GM18526 (cell line): ENCODE results near the gene MEA1.

ENCODE experiments used
- POLR2A ChIP-seq: IDR thresholded peaks from 3 replicates; pipeline ENCODE4 v1.6.1; 2011; ENCODE audit not compliant: insufficient read length; ENCODE audit errors: extremely low read depth

The MEA1 gene

DNA sequence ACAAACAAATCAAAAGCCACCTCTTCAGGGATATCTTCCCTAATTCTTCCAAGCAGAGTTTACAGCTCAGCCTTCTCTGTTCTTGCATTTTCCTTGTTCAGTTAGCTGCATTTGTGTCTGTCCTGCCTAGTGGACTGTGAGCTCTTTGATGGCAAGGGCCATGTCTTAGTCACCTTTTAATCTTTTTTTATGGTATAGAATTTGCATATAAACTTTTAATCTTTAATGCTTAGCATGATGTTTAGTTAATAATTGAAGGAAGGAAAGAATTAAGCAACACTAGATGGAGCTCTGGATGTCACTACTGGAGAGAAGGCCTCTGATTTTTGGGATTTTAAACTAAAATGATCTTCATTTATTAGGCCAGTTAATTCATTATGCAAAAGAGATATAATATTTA, 17.2 kb downstream of the MEA1 start:
- no peak for TF ChIP-seq POLR2A

DNA sequence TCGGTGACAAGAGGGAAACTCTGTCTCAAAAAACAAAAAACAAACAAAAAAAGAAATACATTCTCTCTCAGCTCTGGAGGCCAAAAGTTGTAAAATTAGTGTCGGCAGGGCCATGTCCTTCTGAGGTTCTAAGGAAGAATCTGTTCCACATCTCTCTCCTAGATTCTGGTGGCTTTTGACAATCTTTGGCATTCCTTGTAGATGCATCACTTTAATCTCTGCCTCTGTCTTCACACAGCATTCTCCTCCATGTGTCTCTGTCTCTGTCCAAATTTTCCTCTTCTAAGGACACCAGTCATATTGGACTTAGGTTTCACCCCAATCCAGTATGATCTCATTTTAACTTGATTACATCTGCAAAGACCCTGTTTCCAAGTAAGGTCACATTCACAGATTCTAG, 20.3 kb downstream of the MEA1 start:
- TF ChIP-seq POLR2A = no peak

DNA sequence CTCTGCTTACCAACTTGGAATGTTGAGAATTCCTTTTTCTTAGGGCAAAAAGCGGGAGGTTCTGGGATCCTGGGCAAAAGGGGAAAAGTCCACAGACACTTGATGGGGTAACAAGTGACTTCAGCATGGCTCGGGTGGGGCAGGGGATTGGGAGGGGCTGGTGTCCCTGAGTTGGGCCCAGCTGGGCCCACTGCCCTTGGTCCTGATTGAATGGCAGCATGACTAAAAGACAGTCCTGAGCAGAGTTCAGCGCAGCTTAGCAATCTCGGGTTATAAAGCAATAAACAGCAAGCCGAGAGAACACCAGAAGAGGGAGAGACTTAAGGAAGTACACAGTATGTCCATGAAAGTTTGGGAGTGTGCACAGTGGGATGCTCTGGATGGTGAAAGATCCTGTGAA, 23.8 kb downstream of the MEA1 start:
- no peak for TF ChIP-seq POLR2A

DNA sequence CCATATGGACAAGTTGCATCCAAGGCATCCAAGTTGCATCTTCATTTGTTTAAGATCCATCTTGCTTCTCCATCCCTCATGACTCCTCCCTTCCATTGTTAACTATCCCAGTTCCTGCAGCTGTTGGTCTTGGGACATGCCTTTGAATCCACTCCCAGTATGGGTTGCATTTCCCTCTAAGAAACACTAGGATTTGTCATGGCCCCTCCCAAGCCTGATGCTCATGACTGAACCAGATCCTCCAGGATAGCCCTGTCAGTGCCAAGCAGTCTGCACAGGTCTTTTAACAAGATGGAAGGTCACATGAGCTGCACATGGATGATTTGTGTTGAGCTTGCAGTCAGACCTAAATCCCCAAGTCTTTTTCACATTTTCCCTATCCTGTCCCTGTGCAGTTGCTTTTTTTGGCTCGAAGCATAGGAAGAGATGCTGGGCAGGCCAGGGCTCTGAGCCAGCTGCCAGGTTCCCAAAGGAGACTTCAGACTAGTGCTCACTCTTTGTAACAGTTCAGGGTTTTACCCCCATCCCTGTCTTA, 25.2 kb downstream of the MEA1 start:
- TF ChIP-seq POLR2A = no peak

DNA sequence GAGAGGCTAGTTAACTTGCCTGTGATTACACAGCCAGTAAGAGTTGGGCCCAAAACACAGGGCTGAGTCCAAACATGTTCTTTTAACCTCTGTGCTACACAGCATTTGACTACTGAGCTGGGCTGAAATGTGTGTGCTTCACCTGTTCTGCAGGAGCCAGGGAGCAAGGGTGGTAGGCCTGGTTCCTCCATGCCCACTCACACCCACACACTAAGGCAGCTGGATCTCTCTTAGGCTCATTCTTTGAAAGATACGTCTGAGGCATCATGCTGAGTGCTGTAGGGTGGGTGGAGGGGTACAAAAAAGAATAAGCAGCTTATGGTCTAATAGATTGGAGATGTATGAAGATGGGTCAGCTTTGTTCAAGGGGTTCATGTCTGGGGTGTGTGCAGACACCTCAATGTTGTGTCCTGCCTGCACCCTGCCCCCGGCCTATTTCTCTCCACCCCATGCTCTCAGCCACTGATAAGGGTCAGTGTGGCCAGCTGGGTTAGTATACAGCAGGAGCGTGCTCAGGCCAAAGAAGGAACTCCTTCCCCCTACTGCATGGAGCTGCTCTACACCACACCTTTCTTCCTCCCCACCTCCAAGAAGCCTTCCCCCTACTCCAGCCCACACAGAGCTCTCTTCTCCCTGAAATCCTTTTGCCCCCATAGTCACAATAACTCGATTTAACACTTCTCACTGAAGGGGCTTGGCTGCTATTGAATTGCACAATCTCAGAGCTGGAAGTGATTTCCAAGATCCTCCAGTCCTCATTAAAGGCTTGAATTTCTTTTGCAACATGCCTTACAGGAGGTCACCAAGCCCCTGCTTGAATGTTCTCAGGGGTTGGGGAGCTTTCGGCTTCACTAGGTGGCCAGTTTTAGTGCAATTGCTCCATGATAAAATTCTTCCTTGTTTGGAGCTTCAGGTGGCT, 26.0 kb downstream of the MEA1 start:
- no peak for TF ChIP-seq POLR2A

DNA sequence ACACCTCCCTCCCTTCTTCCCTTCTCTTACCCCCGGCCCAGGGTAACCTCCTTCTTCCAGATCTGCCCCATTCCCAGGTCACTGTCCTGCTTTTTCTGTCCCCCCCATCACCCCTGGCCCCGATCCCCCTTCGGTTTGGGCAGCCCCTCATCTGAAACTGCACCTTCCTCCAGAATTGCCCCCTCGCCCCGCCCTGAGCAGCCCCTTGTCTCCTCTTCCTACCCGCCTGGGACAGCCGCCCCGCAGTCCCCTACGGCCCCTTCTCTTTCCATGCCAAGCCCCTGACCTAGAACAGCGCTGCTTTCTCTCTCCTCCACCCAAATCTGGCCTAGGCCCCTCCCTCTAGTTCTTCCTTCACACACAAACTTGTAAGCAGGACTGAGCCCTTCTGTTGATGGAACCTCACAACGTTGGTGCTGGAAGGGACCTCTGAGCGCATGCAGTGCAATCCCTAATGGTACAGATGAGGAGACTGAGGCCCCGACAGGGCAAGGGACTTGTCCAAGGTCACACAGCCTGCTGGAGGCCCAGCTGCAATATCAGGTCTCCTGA, 28.7 kb downstream of the MEA1 start:
- no peak for TF ChIP-seq POLR2A

DNA sequence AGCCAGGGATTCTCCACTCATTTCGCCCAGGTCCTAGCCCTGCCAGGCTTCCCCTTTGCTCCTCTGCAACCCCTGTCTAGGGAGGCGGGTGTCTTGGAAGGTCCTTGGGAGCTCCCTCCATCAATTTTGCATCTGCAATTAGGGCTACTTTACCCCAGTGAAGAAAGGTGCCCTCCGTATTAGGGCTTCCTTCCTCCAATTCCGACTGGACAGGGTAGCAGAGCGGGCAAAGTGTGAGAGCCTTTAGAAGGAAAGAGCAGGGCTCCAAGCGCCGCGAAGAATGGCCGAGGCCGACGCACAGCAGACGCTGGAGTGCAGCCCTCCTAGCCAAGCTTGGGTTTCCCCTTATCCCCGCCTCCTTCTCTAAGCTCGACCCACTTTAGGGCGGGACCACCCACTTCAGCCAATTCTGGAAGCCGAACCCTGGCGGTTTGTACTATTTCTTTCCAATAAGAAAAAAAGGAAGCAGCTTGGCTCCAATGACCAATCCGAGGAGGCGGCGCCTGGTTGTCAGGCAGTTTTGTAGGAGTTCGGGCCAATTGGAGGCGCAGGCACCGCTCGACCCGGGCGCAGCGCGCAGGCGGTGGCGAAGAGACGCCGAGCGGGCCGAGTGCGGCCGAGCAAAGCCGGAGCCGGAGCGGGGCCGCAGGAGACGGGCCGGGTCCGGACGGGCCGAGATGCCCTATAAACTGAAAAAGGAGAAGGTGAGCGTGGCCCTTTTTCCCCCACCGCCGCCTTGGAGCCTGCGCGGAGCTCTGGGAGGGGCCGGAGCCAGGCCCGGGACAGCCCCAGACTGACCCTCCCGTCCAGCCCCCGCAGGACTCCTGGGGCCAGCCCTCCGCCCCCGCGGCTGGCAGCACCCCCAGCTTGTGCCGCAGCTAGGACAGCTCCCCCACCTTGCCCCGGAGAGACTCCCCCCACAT, 29.5 kb downstream of the MEA1 start, which contains the start of gene PPP2R5D:
PPP2R5D (plus strand) TSS at position 570 of the 923 bp plus-strand sequence; CDS start at position 678, 108 bp downstream.
- peak; percentile 91 for TF ChIP-seq POLR2A

DNA sequence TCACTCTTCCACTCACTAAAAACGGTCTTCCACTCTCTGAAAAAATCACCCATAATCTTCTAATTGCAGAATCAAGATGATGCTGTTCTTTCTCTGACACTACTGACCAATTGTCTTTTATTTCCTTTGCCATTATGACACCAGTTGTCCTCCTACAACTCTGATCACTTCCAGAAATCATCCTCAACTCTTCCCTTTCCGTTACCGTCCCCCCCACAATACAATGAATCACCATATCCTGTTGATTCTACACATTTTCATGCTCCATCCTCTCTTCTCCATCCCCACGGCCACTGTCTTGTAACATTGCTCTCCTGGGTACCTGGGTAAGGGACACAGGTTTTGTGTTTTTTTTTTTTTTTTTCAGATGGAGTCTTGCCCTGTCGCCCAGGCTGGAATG, 31.9 kb downstream of the MEA1 start:
- no peak for TF ChIP-seq POLR2A

DNA sequence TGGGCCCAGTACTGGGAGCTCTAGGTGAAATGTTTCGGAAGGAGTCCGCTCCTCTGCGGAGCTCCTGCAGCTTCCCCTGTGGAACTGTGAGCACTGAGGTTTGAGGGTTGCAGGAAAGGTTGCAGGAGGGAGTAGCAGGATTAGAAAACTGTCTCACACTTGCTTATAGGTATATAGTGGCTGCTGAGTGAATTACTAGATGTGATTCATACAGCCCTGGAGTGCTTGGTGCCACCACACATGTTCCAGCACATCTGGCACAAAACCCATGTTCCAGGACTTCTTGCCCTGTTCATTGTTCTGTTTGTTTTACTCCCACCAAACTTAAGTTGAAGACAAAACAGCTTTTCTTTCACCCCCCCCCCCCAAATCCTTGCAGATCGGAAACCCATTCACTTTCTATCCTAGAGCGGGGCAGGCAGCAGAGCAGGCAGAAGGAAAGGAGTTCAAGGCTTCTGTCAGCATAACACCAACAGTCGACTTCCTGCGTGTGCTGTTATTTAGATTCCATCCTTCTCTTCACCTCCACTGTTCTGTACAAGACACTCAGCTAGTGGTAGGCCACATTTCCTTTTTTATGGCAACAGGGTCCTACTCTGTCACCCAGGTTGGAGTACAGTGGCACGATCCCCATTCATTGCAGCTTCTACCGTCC, 34.1 kb downstream of the MEA1 start:
- no peak for TF ChIP-seq POLR2A

DNA sequence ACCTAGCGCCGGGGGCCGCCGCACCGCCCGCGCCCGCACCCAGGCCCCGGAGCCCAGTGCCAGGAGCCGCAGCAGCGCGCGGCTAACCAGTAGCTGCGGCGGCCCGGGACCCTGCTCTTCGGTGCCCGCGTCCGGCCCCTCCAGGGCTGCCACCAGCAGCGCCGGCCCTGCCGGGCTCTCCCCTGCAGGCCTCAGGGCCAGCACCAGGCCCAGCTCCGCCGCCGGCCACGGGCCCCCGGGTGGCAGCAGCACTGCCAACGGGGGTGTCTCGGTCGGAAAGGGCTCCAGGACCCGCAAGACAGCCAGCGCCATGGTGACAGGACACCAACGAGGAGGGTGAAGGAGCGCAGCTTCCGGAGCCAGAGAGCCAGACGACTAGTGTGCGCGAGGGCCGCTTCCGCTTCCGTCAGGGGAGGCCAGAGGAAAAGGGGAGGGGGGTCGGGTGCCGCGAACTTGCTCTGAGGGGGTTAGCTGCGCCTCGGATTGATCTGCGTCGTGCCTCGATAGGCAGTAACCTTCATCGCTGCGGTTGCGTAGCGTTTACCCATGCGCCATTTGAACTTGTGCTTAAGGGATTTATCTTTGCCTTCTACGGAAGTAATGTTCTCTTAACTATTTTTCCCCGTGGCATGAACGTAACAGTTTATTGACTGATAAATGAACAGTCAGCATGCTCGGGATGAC, 34.8 kb downstream of the MEA1 start, which contains the start of gene PEX6:
PEX6 (minus strand) TSS at position 343 of the 684 bp plus-strand sequence; CDS start at position 312, 31 bp downstream.
- peak; percentile 90 for TF ChIP-seq POLR2A

DNA sequence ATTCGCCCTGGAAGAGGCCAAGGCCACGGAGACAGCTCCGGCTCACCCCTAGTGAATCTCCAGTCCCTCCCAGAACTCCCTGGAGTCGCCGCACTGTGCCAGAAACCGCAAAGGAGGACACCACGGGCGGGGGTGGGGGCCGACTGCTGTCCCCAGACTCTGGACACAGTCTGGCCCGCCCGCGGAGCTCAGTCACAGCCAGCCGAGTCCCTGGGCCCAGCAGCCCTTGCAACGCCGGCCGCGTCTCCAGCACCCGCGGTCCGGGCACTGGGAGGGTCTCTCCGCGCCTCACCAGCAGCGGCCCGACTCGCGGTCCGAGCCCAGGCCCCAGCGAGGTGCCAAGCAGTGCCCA, 35.3 kb downstream of the MEA1 start:
- TF ChIP-seq POLR2A = no peak

DNA sequence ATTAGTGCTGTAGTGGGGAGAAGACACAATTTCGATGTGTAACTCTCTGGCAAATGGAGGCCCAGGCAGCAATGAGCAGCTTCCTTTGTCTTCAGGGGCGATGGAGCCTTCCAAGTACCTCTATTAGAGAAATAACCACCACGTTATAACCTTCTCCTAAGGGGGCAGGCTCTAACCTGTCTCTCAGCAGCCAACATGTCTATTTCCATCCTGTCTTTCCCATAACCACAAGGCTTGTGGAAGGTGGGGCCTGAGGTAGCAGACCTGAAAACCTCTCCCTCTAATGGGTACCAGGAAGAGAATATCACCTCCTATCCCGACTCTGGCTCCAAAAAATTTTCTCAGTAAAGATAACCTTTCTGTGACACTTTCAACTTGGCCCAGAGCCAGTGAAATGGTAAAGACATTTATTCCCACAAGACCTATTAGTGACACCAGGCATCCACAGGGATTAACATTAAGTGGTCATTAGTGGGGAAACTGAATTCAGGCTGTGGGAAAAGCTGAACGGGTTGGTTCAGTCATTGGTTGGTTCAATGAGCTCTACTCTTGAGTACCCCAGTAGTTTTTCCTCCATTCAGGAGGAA, 38.7 kb downstream of the MEA1 start:
- TF ChIP-seq POLR2A = no peak

DNA sequence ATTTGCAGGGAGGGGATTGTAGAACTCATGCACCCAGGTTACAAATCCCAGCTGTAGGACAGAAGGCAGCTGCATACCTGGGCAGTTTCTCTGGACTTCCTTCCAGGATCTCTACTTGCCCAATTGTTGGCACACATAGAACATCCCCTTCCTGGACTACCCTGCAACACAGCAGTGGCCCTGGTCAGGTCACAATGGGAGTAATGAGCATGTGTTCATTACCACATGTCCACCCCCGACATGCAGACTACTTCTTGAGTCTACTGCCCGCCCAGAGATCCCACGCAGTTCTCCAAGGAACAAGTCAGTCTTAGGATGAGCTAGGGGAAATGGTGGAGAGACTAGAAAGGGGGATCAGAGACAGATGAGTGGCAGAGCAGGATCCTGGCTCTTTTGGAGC, 39.8 kb downstream of the MEA1 start:
- no peak for TF ChIP-seq POLR2A
